Activated naive CD8-positive, alpha-beta T cell treated with anti-CD3 and anti-CD28 coated beads, Interleukin-2, amount 10 ng/mL, durations not matched to agents 7 days and 5 days (primary cell): Measurements from ENCODE around the gene ZNF362. TPM values are rescaled to one million over a fixed set of nuclear protein-coding genes. Genes with fewer than 3 reads are reported as not detected.

ENCODE experiments used
- ATAC-seq: fragments of 150-1000 bp; cut with Tn5 transposase; one replicate; pipeline ENCODE4 v1.10.0; 2021; ENCODE audit warnings: low read depth, moderate library complexity
- POLR2A ChIA-PET: fragments of 350-600 bp; sonication (Branson Sonifier 250); formaldehyde crosslinking; loops from one replicate; lab custom pipeline; 2021; ENCODE audit warnings: antibody characterized with exemption; lab: Charles Lee
- DNase-seq: peaks from one replicate; pipeline ENCODE4 v3.0.0; 2021
- H3K27ac Mint-ChIP-seq: one replicate; pipeline ENCODE4 v1.8.0; 2022; ENCODE audit warnings: mild to moderate bottlenecking, mixed read lengths
- H3K27me3 Mint-ChIP-seq: one replicate; pipeline ENCODE4 v1.8.0; 2022; ENCODE audit warnings: mild to moderate bottlenecking, moderate library complexity, mixed read lengths
- H3K36me3 Mint-ChIP-seq: one replicate; pipeline ENCODE4 v1.8.0; 2021; ENCODE audit warnings: mild to moderate bottlenecking, mixed read lengths
- H3K4me1 Mint-ChIP-seq: one replicate; pipeline ENCODE4 v1.8.0; 2021; ENCODE audit warnings: mixed read lengths
- H3K4me3 Mint-ChIP-seq: one replicate; pipeline ENCODE4 v1.8.0; 2022; ENCODE audit warnings: mild to moderate bottlenecking, moderate library complexity, mixed read lengths
- H3K9me3 Mint-ChIP-seq: one replicate; pipeline ENCODE4 v1.8.0; 2021; ENCODE audit warnings: mixed read lengths
- total RNA-seq, 2 experiments: library from RNA; stranded (reverse); gene quantifications; one replicate each; pipeline ENCODE4 v1.2.3, GENCODE V29; 2021

The ZNF362 gene
- total RNA-seq, 2 experiments from 2014 or later, result 18.8 to 23.1 TPM

DNA sequence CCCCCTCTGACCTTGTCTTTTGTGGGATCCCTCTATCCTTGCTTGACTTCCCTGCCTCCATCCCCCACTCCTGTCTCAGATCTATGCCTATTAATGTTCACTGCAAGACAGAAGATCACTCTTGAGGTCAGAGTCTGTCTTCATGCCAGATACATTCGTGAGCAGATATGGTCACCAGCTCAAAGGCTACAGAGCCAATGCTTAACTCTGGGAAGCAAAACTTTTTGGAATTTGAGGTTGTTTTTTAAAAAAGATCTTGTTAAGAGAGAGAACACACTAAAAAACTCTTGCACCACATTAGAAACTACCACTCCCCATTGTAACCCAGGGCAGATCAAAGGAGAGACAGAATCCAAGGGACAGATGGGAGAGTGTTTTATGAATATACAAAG, 81.8 kb downstream of the ZNF362 start:
- POLR2A ChIA-PET, result interaction anchor here (1.8 kb wide), 1 partner anchor 35 kb away, joined by 6 read pairs; no protein-coding TSS in a partner anchor
- no peak overlapping the region for H3K4me3 Mint-ChIP-seq
- ATAC-seq (no peak), DNase-seq (no peak)
- peaks cover 8% of the 10 kb centered on the region for H3K36me3 Mint-ChIP-seq
- no peak overlapping the region for H3K27ac Mint-ChIP-seq
- peaks cover 27% of the 10 kb centered on the region for H3K4me1 Mint-ChIP-seq
- no peaks in the 10 kb centered on the region for H3K9me3 Mint-ChIP-seq
- no peaks in the 10 kb centered on the region for H3K27me3 Mint-ChIP-seq

DNA sequence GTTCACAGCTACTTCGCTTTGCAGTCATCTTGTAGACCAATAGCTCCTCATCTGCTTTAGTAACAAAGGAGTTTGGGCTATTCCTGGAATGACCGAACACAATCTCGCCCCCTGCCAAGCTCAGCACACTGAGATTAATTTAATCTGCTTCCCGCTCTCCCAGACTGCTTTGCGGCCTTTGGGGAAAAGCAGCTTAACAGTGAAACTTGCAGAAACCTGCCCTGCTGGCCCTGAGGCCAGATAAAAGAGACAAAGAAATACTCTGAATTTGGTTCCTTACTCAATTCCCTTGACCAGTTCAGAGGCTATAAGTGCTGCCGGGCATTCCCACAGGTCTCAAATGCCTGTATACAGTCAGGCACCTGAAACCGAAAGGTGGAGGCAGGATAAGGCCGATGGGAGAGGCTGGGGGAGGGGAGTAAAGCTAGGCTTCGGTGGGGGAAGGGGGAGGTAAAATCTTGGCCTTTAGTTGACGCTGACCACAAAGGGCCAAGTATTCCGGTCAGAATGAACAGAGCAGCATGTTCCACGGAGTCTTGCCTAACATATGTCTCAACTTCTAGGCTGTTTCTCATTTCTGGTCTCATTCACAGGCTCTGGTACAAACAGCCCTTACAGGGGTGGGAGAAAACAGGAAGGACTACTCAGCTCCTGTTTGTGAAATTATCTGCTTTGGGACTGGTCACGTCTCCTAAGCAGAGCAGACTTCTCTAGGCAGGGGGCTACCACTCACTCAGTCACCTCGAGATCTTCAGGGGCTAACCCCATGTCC, 82.3 kb downstream of the ZNF362 start:
- H3K4me1 Mint-ChIP-seq, result peaks cover 28% of the 10 kb centered on the region
- ATAC-seq (no peak), DNase-seq (no peak)

DNA sequence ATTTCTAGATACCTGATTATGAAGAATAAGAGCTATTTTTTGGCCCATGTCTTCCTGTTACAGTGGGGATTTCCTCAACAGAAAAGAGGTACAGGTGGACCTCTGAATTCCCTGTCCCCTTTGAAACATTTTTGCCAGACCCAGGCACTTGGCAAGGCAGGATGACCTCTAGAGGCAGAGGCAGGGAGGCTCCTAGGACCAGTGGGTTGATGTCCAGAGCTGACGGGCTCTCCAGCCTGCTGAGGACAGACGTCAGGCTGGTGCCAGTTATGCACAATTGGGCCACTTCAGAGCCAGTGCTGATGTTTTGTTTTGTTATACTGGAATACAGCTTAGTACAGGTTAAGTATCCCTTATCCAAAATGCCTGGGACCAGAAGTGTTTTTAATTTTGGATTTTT, 83.1 kb downstream of the ZNF362 start:
- H3K27ac Mint-ChIP-seq, result no peak overlapping the region
- no peaks in the 10 kb centered on the region for H3K27me3 Mint-ChIP-seq
- H3K9me3 Mint-ChIP-seq, result no peaks in the 10 kb centered on the region
- H3K4me3 Mint-ChIP-seq, result no peak overlapping the region
- peaks cover 33% of the 10 kb centered on the region for H3K4me1 Mint-ChIP-seq
- POLR2A ChIA-PET, result interaction anchor here (1.0 to 1.8 kb wide), 2 partner anchors 11 to 36 kb away, joined by 4 to 6 read pairs; no protein-coding TSS in a partner anchor
- H3K36me3 Mint-ChIP-seq, result peaks cover 5% of the 10 kb centered on the region
- no peak for DNase-seq
- ATAC-seq, result no peak

More for the DNA sequence above, 82.3 kb downstream of the ZNF362 start:
- POLR2A ChIA-PET, result interaction anchor here (1.0 to 1.8 kb wide), 2 partner anchors 12 to 35 kb away, joined by 4 to 6 read pairs; no protein-coding TSS in a partner anchor
- no peaks in the 10 kb centered on the region for H3K27me3 Mint-ChIP-seq
- no peak overlapping the region for H3K4me3 Mint-ChIP-seq
- no peak overlapping the region for H3K27ac Mint-ChIP-seq
- H3K36me3 Mint-ChIP-seq, result peaks cover 6% of the 10 kb centered on the region
- no peaks in the 10 kb centered on the region for H3K9me3 Mint-ChIP-seq

DNA sequence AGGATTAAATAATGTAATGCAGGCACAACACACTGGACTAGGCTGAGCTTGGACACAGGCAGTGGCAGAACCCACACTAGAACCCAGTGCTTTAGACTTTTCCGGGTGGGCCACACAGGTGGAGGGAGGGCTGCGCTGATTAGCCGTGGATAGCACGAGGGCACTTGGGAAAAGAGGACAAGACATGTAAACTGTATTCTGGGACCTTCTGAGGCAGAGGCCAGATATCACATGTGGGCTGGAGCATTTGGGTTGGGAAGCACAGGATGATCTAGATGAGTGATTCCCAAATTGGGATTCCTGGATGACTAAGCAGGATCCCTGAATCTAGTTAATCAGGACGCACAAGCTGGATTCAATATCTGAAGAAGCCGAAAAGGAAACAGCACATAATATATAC, 84.9 kb downstream of the ZNF362 start:
- DNase-seq (no peak), ATAC-seq (no peak)
- H3K27me3 Mint-ChIP-seq, result no peaks in the 10 kb centered on the region
- POLR2A ChIA-PET, result no interaction called here
- H3K9me3 Mint-ChIP-seq, result no peaks in the 10 kb centered on the region
- H3K36me3 Mint-ChIP-seq, result peaks cover 8% of the 10 kb centered on the region
- H3K4me1 Mint-ChIP-seq, result peaks cover 31% of the 10 kb centered on the region
- no peak overlapping the region for H3K4me3 Mint-ChIP-seq
- no peak overlapping the region for H3K27ac Mint-ChIP-seq

DNA sequence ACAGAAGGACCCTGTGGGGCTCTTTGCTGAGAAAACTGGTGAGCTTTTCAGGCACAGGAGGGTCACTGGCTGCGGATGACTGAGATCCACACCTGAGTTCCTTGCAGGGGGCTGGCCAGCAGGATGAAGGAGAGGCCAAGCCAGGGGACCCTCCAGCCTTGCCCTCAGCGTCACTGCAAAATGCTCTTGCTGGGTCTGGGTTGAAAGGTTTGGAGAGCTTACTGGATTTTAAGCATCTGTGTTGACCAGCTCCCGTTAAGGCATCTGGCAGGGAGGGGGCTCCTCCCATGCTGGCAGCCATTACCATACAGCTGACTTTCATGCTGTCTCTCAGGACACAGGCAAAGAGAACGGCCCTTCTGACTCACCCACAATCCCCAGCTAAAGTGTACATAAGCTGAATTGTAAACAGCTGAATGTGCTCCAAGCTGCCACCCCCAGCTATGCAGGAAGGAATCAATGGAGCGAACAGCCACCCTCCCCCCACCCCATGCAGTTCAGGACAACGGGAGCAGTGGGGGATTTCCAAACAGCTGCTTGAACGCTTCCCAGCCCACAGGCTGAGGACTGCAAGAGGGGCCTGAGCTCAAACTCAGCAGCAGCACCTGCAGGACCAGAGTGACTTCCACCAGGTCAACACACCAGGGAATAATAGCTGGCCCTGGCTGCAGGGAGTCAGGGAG, 85.9 kb downstream of the ZNF362 start:
- Mint-ChIP-seq H3K4me3 (no peak overlapping the region), H3K9me3 (no peaks in the 10 kb centered on the region), H3K27ac (no peak overlapping the region), H3K4me1 (peaks cover 40% of the 10 kb centered on the region), H3K27me3 (no peaks in the 10 kb centered on the region), H3K36me3 (peaks cover 18% of the 10 kb centered on the region)
- POLR2A ChIA-PET, result no interaction called here
- no peak for ATAC-seq
- no peak for DNase-seq

DNA sequence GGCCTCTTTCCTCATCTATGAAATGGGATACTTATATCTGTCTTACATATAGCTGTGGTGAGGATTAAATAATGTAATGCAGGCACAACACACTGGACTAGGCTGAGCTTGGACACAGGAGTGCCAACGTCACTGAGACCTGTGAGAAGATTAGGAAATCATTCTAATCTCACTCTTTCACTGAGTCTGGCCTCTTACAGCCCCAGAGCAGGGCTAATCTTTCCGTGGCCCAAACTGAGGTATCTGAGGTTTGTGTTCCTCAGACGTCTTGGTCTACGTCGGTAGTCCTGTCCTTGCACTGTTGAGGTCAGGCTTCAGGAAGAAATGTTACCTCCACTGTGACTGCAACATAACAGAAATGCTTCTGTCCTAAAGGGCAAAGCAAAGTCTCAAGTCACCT, 87.2 kb downstream of the ZNF362 start:
- ATAC-seq, result no peak
- DNase-seq, result no peak
- H3K4me1 Mint-ChIP-seq, result peaks cover 47% of the 10 kb centered on the region
- H3K27me3 Mint-ChIP-seq, result no peaks in the 10 kb centered on the region
- H3K27ac Mint-ChIP-seq, result no peak overlapping the region
- peaks cover 22% of the 10 kb centered on the region for H3K36me3 Mint-ChIP-seq
- POLR2A ChIA-PET, result no interaction called here
- H3K9me3 Mint-ChIP-seq, result no peaks in the 10 kb centered on the region
- no peak overlapping the region for H3K4me3 Mint-ChIP-seq

DNA sequence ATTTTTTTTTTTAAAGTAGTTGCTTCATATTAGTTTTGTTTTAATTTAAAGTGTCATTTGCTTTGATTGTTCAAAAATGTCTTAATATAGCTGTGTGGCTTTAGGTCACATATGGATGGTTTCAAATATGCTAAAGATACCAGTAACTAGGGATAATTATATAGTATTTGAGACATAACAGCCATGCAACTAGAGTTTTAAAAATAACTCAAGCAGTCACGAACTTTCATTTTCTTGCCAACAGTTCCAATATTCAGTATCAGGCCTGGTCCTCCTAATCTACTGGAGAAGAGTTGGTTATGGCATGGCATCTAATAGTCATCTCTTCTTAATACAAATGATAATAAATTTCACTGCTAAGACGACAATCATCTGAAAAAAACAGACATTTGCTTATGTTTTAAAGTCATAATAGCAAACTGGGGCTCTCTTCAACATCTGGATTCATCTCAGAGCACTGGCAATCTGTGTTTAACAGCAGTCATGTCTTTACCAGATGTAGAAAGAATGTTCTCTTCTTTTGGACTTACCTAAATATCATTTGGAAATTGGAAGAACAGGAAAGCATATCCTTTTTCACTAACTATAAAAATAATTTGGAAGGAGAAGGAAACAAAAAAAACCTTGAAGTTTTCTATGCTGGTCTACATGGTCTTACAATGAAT, 88.7 kb downstream of the ZNF362 start:
- no peak overlapping the region for H3K4me3 Mint-ChIP-seq
- ATAC-seq, result no peak
- peaks cover 23% of the 10 kb centered on the region for H3K36me3 Mint-ChIP-seq
- no peak for DNase-seq
- H3K27ac Mint-ChIP-seq, result no peak overlapping the region
- no peaks in the 10 kb centered on the region for H3K9me3 Mint-ChIP-seq
- POLR2A ChIA-PET, result no interaction called here
- no peaks in the 10 kb centered on the region for H3K27me3 Mint-ChIP-seq
- peaks cover 47% of the 10 kb centered on the region for H3K4me1 Mint-ChIP-seq

DNA sequence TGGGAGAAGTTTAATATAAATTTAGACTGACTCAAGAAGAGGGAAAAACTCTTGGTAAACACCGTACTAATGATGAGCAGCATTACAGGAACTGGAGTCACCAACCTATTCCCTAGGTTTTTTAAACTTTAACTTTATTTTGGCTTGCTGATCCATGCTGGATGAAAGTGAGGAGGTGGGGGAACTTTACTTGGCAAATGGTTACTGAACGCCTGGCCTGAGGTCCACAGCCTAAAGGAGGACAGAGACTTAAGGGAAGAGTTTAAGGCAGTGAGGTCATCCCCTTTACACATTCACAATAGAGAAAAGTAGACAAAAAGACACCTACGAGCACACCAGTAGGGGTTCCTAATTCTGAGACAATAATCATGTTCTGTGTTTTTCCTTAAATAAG, 90.2 kb downstream of the ZNF362 start:
- peak overlapping the region; percentile 84 for H3K27ac Mint-ChIP-seq
- H3K36me3 Mint-ChIP-seq, result peaks cover 19% of the 10 kb centered on the region
- H3K27me3 Mint-ChIP-seq, result no peaks in the 10 kb centered on the region
- peaks cover 50% of the 10 kb centered on the region for H3K4me1 Mint-ChIP-seq
- no peak for DNase-seq
- POLR2A ChIA-PET, result no interaction called here
- H3K9me3 Mint-ChIP-seq, result no peaks in the 10 kb centered on the region
- peak overlapping the region; percentile 85 for H3K4me3 Mint-ChIP-seq
- ATAC-seq, result no peak

DNA sequence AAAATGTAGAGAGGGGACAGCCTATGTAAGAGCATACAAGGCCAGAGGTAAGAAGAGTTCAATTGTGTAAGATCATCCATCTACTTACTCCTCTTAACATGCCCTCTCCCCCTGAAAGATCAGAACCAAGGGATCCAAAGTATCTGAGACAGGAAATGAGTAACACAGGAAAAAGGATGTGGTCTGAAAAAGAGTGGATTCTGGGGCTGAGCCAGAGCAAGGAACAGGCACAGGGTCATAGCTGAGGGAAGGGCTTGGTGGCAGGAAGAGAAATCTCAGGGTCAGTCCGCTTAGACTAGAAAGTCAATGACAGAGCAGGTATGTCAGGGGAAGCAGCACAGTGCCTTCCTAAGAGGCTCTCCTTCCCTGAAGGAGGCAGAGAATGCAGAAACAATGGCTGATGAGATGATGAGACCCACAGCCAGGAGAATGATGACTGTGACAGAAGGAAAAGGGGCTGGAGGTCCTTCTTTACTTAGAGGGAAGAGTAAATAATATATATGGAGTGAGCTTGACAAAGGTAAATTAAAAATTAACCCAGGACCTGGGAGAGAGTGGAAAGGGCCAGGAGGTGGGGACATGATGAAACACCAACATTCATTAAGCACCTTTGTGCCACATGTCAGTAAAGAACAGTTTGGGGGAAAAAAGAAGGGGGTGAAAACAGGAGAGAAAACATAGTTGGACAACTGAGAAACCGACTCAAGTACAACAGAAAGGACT, 90.8 kb downstream of the ZNF362 start:
- ATAC-seq, result no peak
- POLR2A ChIA-PET, result interaction anchor here (0.8 kb wide), 1 partner anchor 44 kb away, joined by 3 read pairs; no protein-coding TSS in a partner anchor
- peak overlapping the region; percentile 84 for H3K27ac Mint-ChIP-seq

DNA sequence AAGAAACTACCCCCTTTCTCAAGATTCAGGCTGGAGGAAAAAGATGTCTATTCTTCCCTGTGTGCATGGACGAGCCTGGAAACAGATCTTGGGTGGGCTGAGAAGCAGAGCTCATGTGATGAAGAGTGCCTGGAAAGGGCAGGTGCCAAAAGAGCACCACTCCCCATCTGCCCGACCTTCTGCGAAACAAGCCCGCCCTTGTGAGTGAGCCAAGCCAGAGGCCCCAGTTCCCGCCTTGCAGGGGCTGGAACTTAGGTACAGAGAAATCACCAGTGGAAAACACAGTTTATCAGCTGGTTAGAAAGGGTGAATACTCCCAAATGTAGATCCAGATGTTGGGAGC, 91.3 kb downstream of the ZNF362 start:
- Mint-ChIP-seq H3K4me3 (peak overlapping the region; percentile 85), H3K27ac (peak overlapping the region; percentile 84), H3K4me1 (peaks cover 48% of the 10 kb centered on the region)

More for the DNA sequence above, 90.8 kb downstream of the ZNF362 start:
- H3K4me1 Mint-ChIP-seq, result peaks cover 50% of the 10 kb centered on the region
- H3K36me3 Mint-ChIP-seq, result peaks cover 19% of the 10 kb centered on the region
- peak overlapping the region; percentile 85 for H3K4me3 Mint-ChIP-seq
- H3K9me3 Mint-ChIP-seq, result no peaks in the 10 kb centered on the region
- no peak for DNase-seq
- H3K27me3 Mint-ChIP-seq, result no peaks in the 10 kb centered on the region

DNA sequence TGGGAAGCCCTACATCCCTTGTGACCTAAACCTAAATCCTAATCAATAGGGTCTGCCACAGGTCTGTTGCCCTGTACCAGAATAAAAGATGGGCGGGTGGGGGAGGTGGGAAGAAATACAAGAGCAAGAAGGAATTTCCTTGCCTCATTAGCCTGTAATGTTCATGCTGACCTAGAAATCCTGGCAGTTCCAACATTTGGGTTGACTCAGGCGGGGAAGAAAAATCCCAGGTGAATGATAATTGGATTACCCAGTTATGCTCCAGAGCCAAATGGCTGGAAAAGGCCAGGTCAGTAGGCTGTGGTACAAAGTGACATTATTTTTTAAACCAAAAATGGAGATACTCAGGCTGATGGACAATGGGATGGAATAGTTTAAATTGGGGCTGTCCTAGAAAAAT, 91.9 kb downstream of the ZNF362 start:
- POLR2A ChIA-PET, result interaction anchor here (1.2 kb wide), 1 partner anchor 13 kb away, joined by 3 read pairs; no protein-coding TSS in a partner anchor
- H3K27ac Mint-ChIP-seq, result peak overlapping the region; percentile 92
- H3K27me3 Mint-ChIP-seq, result no peaks in the 10 kb centered on the region
- H3K9me3 Mint-ChIP-seq, result no peaks in the 10 kb centered on the region
- peaks cover 47% of the 10 kb centered on the region for H3K4me1 Mint-ChIP-seq
- H3K36me3 Mint-ChIP-seq, result peaks cover 19% of the 10 kb centered on the region
- DNase-seq, result no peak
- peak overlapping the region; percentile 85 for H3K4me3 Mint-ChIP-seq
- ATAC-seq, result no peak

More for the DNA sequence above, 91.3 kb downstream of the ZNF362 start:
- POLR2A ChIA-PET, result interaction anchor here (0.8 kb wide), 1 partner anchor 44 kb away, joined by 3 read pairs; no protein-coding TSS in a partner anchor
- DNase-seq (no peak), ATAC-seq (no peak)
- Mint-ChIP-seq H3K27me3 (no peaks in the 10 kb centered on the region), H3K36me3 (peaks cover 19% of the 10 kb centered on the region), H3K9me3 (no peaks in the 10 kb centered on the region)

DNA sequence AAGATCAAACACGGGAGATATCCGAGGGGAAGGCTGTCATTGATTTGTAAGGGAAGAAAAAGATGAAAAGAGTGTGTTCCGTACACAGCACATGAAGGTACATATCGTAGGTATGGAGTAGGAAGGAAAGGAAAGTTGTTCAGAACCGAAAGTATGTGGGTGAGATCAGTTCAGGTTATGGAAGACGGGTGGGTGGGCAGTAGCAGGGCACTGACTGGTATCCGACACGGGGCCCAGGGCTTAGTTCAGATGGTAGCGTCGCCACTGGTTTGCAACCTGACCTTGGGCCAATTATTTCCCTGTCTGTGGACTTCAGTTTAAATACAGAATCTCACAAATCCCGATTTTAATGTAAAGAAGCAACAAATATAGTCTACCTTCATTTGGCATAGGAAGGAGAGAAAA, 92.4 kb downstream of the ZNF362 start:
- ATAC-seq (no peak), DNase-seq (no peak)
- peaks cover 19% of the 10 kb centered on the region for H3K36me3 Mint-ChIP-seq
- peak overlapping the region; percentile 85 for H3K4me3 Mint-ChIP-seq
- POLR2A ChIA-PET, result interaction anchor here (1.2 kb wide), 1 partner anchor 13 kb away, joined by 3 read pairs; no protein-coding TSS in a partner anchor
- peaks cover 46% of the 10 kb centered on the region for H3K4me1 Mint-ChIP-seq
- H3K9me3 Mint-ChIP-seq, result no peaks in the 10 kb centered on the region
- peak overlapping the region; percentile 92 for H3K27ac Mint-ChIP-seq
- H3K27me3 Mint-ChIP-seq, result no peaks in the 10 kb centered on the region
